GM19043 (cell line): ENCODE results near the gene AXIN2.

Experiments
- ATAC-seq: cut with Tn5 transposase; IDR thresholded peaks from one replicate; pipeline ENCODE4 v1.9.1; 2021; ENCODE audit warnings: low read depth; ENCODE audit not compliant: unreplicated experiment

Gene AXIN2

DNA sequence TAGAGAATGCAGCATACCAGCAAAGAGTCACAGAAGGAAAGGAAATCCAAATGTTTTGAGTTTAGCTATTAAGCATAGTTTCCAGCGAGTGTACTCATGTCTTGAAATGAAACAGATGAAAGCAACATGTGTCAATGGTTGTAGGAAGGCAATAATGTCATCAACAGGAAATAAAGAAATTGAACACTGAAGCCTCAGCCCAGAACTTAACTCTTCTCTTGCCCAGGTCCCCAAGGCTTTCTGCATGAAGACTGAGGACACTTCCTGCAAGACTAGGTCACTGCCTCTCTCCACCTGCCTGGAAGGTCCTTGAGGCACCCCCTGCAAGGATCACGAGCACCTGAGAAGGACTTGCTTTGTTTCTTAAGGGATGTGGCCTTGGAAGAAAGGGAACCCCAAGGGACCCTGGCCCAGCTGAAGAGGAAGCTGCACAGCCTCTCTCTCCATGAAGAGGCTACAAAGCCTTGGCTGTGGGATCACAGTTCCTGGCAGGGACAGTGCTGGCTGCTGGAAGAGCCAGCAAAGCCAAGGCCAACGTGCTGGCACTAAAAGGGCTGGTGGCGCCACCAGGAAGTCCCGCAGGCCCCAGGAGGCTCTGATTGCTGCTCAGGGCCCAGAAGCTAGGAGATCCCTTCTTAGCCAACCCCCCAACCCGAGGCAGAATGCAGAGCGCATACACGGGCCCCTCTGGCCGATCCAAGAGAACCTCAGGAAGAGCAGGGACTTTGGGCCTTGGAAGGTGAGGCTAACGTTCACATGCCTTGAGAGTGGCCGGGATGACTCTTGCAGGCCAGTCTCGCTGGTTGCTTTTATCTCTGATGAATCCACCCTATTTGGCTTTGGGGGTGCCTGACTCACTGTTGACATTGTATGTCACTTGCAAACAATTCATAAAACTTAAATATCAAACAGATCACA, 23.4 kb upstream of the AXIN2 start:
- no peak for ATAC-seq

DNA sequence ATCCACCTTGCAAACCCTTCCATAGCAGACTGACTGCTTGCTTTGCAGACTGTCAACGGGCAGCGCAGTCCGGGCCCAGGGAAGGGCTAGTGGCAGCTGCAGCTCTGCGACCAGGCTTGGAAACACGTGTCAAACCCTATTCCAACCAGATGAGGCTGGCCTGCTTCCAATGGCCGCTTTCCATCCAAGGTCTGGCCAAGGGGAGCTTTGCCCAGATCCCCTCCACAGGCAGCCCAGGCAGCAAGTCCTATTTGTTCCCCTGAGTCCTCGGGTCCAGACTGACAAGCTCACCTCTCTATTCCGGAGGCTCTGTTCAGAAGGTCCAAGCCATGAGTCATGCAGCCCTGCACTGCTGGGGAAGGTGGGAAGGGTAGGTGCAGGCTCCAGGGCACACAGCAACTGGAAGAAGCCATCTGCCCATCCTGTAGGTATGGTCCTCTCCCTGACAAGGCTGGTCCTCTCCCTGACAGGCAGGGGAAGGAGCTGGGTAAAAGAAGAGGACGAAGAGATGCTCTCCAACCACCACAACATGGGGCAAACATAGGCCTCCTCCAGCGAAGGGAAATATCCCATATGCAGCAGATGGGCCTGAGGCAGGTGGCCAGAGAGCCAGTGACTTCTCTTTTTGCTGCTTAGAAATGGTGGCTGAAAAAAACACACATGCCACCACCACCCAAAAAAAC, 22.6 kb upstream of the AXIN2 start:
- ATAC-seq = no peak

DNA sequence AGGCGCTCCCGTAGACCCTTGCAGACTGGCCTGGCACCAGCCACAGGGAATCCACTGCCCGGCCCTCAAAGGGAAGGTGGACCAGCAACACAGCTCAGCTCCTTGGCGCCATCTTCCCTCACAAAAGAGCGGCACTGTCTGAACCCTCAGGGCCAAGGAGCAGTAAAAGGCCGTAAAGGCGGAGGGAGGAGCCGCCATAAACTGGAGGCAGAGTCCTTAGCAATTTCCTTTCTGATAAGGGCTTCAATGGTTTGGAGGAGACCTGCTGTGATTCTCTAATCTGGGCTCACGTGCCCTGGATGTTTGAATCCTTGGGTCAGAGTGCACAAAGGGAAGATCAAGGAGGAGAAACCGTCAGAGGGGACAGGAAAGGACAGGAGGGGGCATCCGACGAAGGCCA, 15.5 kb upstream of the AXIN2 start:
- ATAC-seq = no peak

DNA sequence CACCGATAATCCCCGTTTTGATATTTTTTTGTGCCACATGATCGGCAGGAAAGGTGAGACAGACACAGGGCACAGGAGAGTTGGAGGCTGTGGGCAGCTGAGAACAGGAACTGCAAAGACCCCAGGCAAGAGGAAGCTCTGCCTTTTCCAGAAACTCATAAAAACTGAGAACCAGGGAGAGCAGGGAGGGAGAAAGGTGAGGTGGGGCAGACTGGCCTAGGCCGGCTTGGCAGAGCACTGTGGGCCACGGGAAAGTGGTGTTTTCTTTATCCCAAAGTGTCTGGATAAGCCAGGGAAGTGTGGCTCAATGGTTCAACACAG, 11.8 kb upstream of the AXIN2 start:
- no peak for ATAC-seq

DNA sequence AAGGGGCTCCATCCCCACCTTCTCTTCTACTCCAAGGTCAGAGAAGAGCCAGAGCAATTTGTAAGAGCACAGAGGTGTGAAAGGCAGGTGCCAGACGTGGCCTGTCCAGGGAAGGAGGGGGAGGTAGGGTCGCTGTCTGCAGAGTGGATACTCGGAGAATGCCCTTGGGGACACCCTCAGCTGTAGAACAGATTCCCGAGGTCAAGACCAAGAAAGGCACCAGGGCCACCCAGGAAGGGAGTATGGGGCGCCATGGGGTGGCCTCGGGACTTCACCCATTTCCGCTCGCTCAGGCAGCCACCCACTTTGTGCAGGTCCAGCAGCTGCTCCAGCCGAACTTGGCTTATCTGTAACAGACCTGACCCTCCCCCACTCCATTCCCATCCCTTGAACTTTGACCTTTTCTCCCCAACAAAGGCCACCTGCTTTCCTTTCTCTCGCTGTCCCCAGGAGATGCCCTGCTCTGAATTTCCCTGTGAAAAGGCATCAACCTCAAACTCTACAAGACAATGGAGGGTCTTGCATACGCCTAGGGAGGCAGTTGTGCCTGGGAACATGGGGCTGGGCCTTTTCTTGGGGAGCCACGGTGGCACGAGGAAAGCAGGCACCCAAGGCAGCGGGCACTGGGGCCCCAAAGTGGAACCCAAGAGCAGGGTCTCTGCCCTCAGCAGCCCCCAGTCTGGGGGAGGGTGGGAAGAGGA, 11.3 kb upstream of the AXIN2 start:
- ATAC-seq = no peak

DNA sequence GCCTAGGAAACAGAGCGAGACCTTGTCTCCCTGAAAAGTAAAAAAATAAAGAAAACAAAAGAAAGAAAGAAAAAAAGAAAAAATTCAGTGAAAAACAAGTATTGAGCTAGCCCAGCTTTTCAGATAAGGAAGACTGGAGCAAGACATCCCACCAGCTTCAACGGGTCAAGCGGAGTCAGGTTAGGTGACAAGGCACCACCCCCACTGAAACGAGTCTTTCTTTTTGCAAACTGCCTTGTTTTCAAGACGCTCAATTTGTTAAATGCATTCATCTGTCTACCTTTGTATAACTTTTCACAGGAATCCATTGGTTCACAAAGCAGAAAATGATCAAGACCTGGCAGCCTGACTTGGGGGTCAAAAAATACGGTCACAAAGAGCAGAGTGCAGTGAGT, 10.7 kb upstream of the AXIN2 start:
- no peak for ATAC-seq

DNA sequence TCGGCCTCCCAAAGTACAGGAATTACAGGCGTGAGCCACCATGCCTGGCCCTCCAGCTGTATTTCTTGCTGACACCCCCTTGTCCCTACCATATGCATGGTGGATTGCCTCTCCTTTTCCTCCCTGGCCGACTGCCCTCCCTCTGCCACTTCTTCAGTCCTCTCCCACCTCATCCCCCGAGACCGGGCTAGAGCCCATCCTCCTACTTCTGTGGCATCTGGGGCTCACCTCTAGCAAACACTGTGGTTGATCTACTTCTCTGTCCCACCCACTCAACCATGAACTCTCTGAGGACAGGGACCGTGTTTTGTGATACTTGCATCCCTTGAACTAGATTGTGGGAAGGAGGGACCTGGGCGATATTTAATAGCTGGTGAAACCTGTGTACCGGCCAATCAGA, 7.5 kb upstream of the AXIN2 start:
- no peak for ATAC-seq

DNA sequence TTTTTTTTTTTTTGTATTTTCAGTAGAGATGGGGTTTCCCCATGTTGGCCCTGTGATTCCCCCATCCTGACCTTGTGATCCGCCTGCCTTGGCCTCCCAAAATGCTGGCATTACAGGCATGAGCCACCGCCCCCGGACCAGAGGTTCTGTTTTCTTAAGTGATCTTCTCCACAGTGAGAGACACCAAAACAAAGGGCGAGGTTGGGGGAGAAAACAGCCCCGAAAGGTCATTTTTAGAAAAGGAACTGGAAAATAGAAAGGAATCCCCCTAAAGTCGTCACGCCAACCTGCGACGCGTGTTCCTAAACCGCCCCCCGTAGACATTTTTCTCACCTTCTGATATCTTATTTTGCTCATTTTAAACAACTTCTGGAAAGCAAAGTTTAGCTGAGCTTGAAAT, 6.1 kb upstream of the AXIN2 start:
- ATAC-seq = no peak

DNA sequence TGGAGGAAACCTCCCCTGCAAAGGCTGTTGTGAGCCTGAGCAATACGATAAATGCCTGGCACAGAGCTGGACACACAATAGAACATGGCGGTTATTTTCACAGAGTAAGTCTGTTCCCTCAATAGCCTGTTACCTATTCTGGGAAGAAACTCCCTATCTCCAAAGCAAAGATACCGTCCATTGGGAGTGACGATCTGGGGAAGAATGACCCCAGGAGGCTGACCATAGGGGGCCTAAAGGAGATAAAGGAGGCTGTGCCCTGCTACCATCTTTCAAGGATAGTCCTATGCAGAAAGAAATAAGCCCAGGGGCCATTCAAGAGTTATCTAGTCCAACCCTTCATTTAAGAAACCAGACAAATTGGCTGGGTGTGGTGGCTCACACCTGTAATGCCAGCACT, 4.1 kb upstream of the AXIN2 start:
- no peak for ATAC-seq

DNA sequence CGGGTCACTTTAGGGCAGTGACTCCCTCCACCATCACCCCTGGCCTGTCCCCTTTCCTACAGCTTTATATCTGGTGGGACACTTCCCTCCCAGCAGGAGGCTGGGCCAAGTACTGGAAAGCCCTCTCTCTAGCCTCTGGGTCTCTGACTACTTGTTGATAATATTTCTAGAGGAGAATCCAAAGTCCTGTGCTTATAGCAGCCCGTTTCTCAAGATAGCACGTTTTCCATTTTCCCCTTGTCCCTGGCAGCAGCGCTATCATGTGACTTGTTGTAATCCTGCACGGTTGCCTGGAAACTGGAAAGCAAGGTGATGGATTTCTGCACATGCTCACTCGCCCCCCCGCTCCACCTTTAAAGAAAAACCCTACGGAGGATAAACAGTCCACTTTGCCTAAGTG, 3.3 kb upstream of the AXIN2 start:
- no peak for ATAC-seq

DNA sequence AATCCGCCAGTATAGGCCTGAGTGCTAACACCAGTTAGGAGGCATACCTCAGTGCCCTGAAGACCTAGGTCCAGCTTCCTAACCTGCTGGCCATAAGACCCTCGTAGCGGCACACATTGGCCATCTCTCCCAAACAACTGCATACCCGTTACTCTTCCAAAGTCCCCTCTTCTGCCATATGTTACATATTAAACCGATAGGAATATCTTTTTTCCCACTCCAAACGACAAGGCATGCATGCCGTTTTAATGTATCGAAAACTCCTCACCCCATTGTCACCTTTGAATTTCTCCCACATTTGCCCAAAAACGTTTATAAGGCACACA, 721 bp upstream of the AXIN2 start:
- ATAC-seq = no peak

DNA sequence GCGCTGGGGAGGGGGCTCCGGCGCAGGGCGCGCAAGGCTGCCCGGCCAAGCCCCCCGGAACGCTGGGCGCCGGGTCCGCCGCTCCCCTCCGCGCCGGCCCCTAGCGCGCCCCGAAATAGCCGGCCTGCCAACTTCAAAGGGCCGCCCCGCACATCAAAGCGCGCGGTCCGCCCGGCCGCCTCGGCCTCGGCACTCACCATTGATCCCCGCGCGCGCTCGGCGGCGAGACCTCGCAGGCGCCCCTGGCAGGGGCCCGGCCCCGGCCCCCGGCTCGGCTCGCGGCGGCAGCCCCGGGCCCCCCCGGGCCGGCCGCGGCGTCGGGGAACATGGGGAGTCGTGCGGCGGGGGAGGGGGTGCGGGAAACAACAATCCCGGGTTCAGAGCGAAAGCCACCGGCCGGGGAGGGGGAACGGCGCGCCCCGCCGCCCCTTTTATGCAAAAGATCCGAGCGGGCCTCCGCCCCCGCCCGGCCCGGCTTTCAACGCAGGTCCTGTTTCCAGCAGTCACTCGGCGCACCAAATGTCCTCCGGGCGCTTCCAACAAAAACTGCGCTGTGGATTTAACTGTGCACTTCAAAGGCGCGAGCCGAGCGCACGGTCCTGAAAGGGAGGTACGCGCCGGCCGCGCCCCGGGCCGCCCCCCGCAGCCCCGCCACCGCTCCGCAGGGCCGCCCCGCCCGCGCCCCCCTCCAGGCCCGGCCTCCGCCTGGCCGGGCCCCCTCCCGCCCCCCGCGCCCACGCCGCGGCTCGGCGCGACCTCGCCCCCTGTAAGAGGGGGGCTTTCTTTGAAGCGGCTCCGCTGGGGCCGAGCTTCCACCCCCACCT, 608 bp downstream of the AXIN2 start:
- no peak for ATAC-seq

DNA sequence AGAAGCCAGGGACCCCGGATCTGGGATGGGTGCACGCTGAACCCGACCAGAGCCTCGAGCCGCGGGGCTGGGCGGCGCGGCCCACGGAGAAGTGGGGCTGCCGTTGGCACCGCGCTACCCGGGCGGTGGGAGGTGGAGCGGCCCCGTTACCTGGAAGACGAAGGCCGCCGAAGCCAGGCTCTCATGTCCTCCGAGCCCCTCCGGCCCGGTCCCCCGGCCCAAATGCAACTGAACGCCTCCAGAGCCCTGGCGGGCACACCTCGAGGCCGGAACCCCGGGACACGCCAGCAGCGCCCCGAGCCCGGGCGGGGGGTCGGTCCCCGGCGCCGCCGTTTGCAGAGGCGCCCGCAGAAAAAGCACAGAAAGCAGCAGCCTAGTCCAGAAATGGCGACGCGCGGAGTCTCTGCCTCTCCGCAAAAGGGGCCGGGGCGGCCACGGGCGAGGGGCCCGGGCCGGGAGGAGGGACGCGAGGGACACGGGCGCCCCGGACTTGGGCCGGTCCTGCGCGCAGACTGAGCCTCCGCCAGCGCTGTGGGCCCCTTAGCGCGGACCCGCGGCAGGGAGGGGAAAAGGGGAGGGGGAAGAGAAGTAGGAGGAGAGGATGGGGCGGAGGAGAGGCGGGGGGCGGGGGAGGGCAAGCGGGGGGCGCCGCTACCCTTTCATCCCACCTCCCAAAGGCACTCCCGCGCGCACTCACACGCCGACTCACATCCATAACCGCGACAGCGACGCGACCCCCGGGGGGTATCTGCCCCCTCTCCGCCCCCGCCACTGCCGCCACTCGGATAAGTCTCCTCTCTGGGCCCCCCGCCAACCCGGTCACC, 1.4 kb downstream of the AXIN2 start:
- no peak for ATAC-seq

DNA sequence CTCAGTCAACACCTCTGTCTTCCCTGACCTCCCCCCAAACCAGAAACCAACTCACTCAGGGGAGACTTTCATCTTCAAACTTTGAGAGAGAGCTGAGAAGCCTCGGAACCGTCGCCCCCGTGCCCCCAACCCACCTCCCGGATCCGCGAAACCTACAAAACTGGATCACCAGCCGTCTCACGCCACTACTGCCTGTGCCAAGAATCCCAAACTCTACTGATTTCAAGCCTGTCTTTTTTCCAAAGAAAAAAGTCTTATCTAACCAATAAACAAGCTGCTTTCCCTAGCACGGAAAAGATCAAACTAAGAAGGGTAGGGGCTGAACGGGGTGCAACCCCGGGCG, 2.0 kb downstream of the AXIN2 start:
- ATAC-seq = no peak

DNA sequence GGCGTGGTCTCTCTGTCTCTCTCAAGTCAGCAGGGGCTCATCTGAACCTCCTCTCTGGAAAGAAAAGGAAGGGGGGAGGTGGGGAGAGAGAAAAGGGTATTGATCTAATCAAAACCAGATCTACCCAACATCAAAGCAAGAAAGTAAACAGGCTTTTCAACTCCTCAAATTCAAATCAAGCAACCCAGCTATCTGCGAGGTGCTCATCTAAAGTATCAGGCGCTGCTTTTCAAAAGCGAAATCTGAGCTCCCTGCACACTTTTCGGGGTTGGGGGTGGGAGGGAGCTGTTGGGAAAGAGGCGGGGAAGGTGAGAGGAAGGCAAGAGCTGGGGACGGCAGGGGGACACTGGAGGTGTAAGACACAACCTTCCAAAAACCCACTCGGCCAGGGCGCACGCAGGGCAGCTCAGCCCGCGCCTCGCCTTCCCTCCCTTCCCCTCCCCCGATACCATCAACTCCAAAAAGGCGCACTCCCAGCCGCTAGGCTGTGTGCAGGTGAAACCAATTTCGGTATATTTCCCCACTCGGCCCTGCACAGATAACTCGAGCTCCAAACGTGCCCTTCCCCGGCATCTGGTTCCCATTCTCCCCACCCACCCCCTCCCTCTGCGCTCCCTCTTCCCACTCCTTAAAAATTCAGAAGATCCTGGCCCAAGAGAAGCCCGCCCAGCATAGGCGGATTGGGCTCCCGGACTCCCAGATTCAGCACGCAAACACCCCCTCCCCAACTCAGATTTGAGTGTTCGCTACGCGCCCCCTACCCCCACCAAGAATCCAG, 2.6 kb downstream of the AXIN2 start:
- ATAC-seq = no peak

DNA sequence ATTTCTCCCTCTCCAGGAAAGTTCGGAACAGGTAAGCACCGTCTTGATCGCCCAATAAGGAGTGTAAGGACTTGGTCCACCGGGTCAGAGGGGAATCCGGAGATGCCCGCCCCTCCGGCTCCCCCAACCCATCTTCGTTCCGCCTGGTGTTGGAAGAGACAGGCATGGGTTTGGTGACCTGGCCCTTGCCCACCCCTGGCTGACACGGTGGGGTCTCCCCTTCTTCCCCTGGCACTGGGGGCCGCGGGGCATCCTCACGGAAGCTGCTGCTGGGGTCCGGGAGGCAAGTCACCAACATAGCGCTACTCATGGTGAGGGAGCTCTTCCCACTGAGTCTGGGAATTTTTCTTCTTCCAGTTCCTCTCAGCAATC, 3.2 kb downstream of the AXIN2 start:
- no peak for ATAC-seq

DNA sequence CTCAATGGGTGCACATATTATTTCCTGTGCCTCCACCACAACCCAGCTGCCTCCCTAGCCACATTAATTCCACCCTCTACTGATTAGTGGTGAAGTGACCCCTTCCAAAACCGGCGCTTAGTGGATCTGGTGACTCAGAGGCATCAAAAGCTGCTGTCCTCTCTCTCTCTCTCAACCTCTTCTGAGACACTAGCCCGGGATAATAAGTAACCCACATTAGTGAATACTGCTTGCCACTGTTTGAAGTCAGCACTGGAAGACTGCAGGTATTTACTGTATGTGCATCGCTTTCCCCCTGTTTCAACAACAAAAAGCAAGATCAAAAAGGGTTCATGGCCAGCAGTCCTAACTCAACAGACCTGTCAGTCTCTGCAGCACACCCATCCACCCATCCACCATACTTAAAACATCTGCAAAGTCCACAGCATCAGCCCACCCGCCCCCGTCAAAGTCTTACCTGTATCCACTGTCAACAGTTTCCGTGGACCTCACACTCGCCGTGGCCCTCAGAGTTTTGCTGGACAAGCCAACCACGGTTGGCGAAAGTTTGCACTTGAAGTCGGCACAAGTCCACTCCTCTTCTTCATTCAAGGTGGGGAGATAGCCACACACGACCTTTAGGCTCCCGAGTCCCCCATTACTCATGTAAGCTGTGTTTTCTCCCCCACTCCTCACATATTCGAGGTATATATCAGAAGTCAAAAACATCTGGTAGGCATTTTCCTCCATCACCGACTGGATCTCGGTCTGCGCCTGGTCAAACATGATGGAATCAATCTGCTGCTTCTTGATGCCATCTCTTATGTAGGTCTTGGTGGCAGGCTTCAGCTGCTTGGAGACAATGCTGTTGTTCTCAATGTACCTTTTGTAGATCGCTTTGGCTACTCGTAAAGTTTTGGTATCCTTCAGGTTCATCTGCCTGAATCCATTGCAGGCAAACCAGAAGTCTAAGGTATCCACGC, 3.8 kb downstream of the AXIN2 start:
- no peak for ATAC-seq

DNA sequence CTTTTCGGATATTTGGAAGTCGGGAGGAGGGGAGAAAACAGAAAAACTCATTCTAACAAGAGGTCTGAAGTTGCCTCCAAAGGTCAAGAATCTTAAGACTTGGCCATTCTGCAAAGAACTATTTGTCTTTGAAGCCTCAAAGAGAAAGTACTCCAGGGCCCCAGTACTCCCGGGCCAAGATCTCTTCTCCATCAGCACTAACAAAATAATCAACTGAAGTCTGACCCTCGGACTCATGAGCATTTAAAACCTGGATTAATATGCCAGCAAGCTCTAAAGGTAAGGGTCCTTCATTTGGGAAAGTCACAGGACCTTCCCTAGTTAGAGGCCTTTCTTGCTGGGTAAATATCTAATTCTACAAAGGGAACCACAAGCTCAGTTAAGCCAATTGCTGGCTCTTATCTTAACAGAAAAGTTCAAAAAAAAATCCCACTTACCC, 4.5 kb downstream of the AXIN2 start:
- ATAC-seq = no peak
